ENCODE measurements around the gene MRPL40.
A peak's percentile ranks its signal among the peaks of the same experiment; 100 is the strongest.

The MRPL40 gene

GRCh38 chr22:19431649-19432132 lies 654 bp upstream of the MRPL40 start, which contains the start of gene HIRA (continued):
- TF ChIP-seq GLI2 (tag by site-specific recombination; IDR thresholded peaks at IDR 0.05; ENCODE audit: borderline replicate concordance, low read depth), result no peak
- TF ChIP-seq, protein P1, sequence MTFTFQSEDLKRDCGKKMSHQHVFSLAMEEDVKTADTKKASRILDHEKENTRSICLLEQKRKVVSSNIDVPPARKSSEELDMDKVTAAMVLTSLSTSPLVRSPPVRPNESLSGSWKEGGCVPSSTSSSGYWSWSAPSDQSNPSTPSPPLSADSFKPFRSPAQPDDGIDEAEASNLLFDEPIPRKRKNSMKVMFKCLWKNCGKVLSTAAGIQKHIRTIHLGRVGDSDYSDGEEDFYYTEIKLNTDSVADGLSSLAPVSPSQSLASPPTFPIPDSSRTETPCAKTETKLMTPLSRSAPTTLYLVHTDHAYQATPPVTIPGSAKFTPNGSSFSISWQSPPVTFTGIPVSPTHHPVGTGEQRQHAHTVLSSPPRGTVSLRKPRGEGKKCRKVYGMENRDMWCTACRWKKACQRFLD (tag by site-specific recombination; IDR thresholded peaks at IDR 0.05), result peak; percentile 26; the same call in 1 of the 2 replicates
- TF ChIP-seq ZFP37 (tag by site-specific recombination; IDR thresholded peaks at IDR 0.05), result no peak
- no peak for TF ChIP-seq ZFP41 (tag by site-specific recombination; IDR thresholded peaks at IDR 0.05; ENCODE audit: borderline replicate concordance)
- TF ChIP-seq ZNF600 (tag by site-specific recombination; IDR thresholded peaks at IDR 0.05), result no peak
- no peak for TF ChIP-seq ZNF701 (tag by site-specific recombination; IDR thresholded peaks at IDR 0.05)
- TF ChIP-seq ZSCAN18 (tag by site-specific recombination; IDR thresholded peaks at IDR 0.05), result peak; percentile 60; the same call in 1 of the 2 replicates
- no peak for TF ChIP-seq ZNF571 (tag by site-specific recombination; IDR thresholded peaks at IDR 0.05)
- TF ChIP-seq ZNF561 (tag by site-specific recombination; IDR thresholded peaks at IDR 0.05; ENCODE audit: borderline replicate concordance), result 0 out of 2 replicates have a peak, but pooled peaks have one; percentile 59
- no peak; the same call in 1 of the 2 replicates for TF ChIP-seq ZNF2 (tag by site-specific recombination; IDR thresholded peaks at IDR 0.05)
- TF ChIP-seq KLF7 (tag by site-specific recombination; IDR thresholded peaks at IDR 0.05; ENCODE audit: borderline replicate concordance), result no peak
- TF ChIP-seq ZNF658 (tag by site-specific recombination; IDR thresholded peaks at IDR 0.05), result no peak
- no peak for TF ChIP-seq ZNF621 (tag by site-specific recombination; IDR thresholded peaks at IDR 0.05)
- TF ChIP-seq, protein P2, sequence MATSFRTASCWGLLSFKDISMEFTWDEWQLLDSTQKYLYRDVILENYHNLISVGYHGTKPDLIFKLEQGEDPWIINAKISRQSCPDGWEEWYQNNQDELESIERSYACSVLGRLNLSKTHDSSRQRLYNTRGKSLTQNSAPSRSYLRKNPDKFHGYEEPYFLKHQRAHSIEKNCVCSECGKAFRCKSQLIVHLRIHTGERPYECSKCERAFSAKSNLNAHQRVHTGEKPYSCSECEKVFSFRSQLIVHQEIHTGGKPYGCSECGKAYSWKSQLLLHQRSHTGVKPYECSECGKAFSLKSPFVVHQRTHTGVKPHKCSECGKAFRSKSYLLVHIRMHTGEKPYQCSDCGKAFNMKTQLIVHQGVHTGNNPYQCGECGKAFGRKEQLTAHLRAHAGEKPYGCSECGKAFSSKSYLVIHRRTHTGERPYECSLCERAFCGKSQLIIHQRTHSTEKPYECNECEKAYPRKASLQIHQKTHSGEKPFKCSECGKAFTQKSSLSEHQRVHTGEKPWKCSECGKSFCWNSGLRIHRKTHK (tag by site-specific recombination; IDR thresholded peaks at IDR 0.05), result no peak
- no peak; the same call in 1 of the 2 replicates for TF ChIP-seq ZFP69B (tag by site-specific recombination; IDR thresholded peaks at IDR 0.05)
- TF ChIP-seq, protein P3, sequence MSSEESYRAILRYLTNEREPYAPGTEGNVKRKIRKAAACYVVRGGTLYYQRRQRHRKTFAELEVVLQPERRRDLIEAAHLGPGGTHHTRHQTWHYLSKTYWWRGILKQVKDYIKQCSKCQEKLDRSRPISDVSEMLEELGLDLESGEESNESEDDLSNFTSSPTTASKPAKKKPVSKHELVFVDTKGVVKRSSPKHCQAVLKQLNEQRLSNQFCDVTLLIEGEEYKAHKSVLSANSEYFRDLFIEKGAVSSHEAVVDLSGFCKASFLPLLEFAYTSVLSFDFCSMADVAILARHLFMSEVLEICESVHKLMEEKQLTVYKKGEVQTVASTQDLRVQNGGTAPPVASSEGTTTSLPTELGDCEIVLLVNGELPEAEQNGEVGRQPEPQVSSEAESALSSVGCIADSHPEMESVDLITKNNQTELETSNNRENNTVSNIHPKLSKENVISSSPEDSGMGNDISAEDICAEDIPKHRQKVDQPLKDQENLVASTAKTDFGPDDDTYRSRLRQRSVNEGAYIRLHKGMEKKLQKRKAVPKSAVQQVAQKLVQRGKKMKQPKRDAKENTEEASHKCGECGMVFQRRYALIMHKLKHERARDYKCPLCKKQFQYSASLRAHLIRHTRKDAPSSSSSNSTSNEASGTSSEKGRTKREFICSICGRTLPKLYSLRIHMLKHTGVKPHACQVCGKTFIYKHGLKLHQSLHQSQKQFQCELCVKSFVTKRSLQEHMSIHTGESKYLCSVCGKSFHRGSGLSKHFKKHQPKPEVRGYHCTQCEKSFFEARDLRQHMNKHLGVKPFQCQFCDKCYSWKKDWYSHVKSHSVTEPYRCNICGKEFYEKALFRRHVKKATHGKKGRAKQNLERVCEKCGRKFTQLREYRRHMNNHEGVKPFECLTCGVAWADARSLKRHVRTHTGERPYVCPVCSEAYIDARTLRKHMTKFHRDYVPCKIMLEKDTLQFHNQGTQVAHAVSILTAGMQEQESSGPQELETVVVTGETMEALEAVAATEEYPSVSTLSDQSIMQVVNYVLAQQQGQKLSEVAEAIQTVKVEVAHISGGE (tag by site-specific recombination; conservative IDR thresholded peaks at IDR 0.05; ENCODE audit: low read depth), result peak; percentile 98
- TF ChIP-seq ZNF596 (tag by site-specific recombination; IDR thresholded peaks at IDR 0.05), result 0 out of 2 replicates have a peak, but pooled peaks have one; percentile 29
- no peak for TF ChIP-seq ZNF501 (tag by site-specific recombination; IDR thresholded peaks at IDR 0.05)
- TF ChIP-seq ZNF48 (tag by site-specific recombination; IDR thresholded peaks at IDR 0.05), result no peak
- no peak for TF ChIP-seq ZNF585B (tag by site-specific recombination; IDR thresholded peaks at IDR 0.05)
- no peak for TF ChIP-seq ZNF114 (tag by site-specific recombination; IDR thresholded peaks at IDR 0.05)
- TF ChIP-seq ZNF768 (tag by site-specific recombination; IDR thresholded peaks at IDR 0.05), result no peak
- TF ChIP-seq, protein P4, sequence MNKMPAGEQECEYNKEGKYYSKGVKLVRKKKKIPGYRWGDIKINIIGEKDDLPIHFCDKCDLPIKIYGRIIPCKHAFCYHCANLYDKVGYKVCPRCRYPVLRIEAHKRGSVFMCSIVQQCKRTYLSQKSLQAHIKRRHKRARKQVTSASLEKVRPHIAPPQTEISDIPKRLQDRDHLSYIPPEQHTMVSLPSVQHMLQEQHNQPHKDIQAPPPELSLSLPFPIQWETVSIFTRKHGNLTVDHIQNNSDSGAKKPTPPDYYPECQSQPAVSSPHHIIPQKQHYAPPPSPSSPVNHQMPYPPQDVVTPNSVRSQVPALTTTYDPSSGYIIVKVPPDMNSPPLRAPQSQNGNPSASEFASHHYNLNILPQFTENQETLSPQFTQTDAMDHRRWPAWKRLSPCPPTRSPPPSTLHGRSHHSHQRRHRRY (tag by site-specific recombination; IDR thresholded peaks at IDR 0.05), result no peak
- TF ChIP-seq, protein P5, sequence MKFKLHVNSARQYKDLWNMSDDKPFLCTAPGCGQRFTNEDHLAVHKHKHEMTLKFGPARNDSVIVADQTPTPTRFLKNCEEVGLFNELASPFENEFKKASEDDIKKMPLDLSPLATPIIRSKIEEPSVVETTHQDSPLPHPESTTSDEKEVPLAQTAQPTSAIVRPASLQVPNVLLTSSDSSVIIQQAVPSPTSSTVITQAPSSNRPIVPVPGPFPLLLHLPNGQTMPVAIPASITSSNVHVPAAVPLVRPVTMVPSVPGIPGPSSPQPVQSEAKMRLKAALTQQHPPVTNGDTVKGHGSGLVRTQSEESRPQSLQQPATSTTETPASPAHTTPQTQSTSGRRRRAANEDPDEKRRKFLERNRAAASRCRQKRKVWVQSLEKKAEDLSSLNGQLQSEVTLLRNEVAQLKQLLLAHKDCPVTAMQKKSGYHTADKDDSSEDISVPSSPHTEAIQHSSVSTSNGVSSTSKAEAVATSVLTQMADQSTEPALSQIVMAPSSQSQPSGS (tag by site-specific recombination; IDR thresholded peaks at IDR 0.05; ENCODE audit: low read depth), result no peak
